T-helper 2 cell treated with Interferon-gamma antibody and Interleukin-4, amounts not matched to agents 100 ng/mL and 5 ng/mL, for 36 hours (primary cell): ENCODE results near the gene GABBR2. TPM values are rescaled to one million over a fixed set of nuclear protein-coding genes. Genes with fewer than 3 reads are reported as not detected.

Experiments
- intact Hi-C: fragments of 100-400 bp; cut with micrococcal nuclease; formaldehyde crosslinking; loops from one replicate; pipeline ENCODE4 v1.15.1; 2023
- total RNA-seq: library from RNA; stranded (reverse); gene quantifications from 2 replicates; pipeline ENCODE4 v1.2.3, GENCODE V29; 2022

Gene GABBR2
- total RNA-seq, 1 donor from 2014 or later = not detected

DNA sequence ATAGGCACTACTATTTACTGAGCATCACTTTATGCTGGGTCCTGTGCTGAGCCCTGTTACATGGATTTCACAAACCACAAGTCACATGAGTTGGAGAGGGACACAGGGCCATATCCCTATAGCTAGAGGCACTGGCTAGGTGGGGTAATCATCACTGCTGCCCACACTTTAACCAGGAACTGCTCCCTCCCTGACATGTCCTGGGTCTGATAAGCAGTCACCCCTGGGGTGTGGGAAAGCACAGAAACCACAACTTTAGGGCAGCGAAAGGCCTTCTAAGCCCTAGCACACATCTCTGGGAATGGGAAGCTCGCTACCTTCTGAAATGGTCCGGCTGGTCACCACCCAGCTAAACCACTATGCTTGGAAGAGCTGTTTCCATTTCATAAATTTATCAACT is 468.3 kb downstream of the GABBR2 start:
- intact Hi-C loops = no loop called here

Other genes starting within 250 kb of the GABBR2 start
- 6.3 and 7.6 TPM in 2 replicates for gene ANKS6, start 87.6 kb upstream of the GABBR2 start, total RNA-seq
- 3.7 and 4.0 TPM in 2 replicates for gene GALNT12, start 98.7 kb upstream of the GABBR2 start, total RNA-seq
- gene COL15A1, start 235.0 kb upstream of the GABBR2 start, total RNA-seq = 0.20 and 0.23 TPM in 2 replicates